HG02885 (cell line): ENCODE results near the gene SLC17A2.
"Not testable (repeated sequence)": the region's sequence is repeated elsewhere in the genome, so short reads cannot be mapped to it uniquely, and the experiment has no call there.

ENCODE experiments used
- ATAC-seq: cut with Tn5 transposase; IDR thresholded peaks from one replicate; pipeline ENCODE4 v1.9.1; 2021; ENCODE audit warnings: mild to moderate bottlenecking; ENCODE audit not compliant: unreplicated experiment, poor library complexity

The SLC17A2 gene

DNA sequence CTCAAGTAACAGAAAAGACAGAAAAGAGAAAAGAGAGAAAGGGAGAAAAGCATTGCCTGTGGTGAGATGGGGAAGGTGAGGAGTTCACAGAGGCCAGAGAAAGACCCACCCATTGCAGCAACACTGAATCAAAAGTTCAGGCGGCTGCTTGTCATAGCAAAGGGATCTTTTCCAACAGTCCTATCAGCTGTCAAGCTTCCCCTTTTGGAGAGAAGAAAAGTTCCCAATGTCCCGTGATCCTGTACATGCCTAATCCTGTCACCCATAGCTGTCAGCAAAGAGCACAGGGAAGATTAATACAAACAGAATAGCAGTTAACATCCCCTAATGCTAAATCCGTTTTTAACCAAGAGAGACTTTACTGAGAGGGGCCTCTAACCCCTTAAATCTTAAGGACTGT is 23.2 kb upstream of the SLC17A2 start:
- ATAC-seq, result no peak

- no peak for ATAC-seq
These were observed 22.0 kb upstream of the SLC17A2 start for GRCh38 chr6:25952535-25952934.

- ATAC-seq, result no peak
These were observed 21.0 kb upstream of the SLC17A2 start for GRCh38 chr6:25951296-25952032.

DNA sequence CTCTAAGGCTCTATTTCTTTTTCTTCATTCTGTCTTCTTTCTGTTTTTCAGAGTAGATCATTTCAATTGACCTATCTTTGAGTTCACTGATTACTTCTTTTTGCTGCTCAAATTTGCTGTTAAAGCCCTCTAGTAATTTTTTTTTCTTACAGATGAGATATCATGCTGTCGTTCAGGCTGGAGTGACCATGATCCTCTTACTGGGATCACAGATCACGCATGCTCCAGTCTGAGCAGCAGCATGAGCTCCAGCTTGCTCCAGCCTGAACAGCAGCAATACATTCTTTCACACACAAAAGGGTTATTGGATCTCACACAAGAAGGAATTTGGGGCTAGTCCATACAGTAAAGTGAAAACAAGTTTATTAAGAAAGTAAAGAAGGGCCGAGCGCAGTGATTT is 19.8 kb upstream of the SLC17A2 start:
- no peak for ATAC-seq

DNA sequence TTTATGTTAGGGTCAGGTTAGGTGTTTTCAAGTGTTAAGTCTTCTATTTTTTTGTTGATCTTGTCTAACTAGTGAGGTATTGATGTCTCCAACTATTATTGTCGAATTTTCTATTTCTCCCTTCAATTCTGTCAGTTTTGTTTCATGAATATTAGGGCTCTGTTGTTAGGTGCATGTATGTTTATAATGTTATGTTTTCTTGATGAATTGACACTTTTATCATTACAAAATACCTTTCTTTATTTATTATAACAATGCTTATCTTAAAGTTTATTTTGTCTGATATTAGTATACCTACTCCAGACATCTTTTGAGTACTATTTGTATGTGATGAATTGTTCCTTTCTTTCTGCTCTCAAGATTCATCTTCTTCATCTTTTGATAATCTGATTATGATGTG is 19.2 kb upstream of the SLC17A2 start:
- no peak for ATAC-seq

GRCh38 chr6:25947492-25947891 is 17.0 kb upstream of the SLC17A2 start:
- ATAC-seq, result not testable (repeated sequence)

DNA sequence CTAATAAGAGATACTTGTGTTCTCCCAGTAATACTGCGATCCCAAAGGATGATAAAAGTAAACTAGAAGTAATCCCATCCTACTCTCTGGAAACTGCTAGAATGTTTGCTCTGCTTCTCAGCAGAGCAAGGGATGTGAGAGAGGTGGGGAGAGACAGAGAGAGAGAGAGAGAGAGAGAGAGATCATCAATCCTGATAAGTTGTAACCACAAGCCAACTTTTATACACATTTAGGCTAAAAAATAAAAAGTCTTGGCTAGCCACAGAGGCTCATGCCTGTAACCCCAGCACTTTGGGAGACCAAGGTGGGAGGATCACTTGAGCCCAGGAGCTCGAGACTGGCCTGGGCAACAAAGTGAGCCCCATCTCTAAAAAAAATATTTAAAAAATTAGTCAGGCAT is 16.1 kb upstream of the SLC17A2 start:
- ATAC-seq, result no peak

- ATAC-seq, result not testable (repeated sequence)
These were observed 15.2 kb upstream of the SLC17A2 start for GRCh38 chr6:25945738-25946137.

GRCh38 chr6:25944688-25945574 is 14.4 kb upstream of the SLC17A2 start:
- peak; percentile 92 for ATAC-seq

DNA sequence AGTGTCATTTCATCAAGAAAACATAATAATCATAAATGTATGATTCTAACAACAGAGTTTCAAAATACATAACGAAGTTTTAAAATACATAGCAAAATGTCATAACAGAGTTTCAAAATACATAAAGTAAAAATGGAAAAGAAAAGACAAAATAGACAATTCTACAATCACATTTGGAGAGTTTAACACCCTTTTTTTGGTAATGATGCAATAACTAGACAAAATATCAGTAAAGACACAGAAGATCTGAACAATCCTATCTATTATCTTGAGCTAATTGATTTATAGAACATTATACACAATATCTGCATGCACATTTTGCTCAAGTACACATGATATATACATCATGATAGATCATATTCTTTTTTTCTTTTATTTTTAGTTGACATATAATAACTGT is 13.4 kb upstream of the SLC17A2 start:
- no peak for ATAC-seq

- no peak for ATAC-seq
These were observed 12.2 kb upstream of the SLC17A2 start for GRCh38 chr6:25942561-25943147.

DNA sequence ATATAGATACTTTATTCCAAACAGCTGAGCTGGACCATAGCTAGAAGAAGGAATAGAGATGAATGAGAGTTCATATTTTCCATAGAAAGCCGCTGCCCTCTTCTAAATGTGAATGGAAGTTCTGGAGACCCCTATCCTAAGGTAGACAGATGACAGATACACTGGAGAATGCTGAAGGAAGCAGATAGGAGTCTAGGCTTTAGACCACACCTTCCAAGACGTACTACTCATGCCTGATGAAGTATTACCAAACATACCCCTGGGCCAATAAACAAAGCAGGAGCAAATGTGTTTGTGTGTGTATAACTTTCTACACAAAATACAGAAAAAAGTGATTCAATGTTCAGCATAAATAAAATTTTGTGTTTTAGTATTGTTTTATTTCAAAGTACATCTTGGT is 9.1 kb upstream of the SLC17A2 start:
- no peak for ATAC-seq

- no peak for ATAC-seq
These were observed 5.5 kb upstream of the SLC17A2 start for GRCh38 chr6:25935953-25936352.

GRCh38 chr6:25934735-25935313 is 4.3 kb upstream of the SLC17A2 start:
- ATAC-seq, result no peak

DNA sequence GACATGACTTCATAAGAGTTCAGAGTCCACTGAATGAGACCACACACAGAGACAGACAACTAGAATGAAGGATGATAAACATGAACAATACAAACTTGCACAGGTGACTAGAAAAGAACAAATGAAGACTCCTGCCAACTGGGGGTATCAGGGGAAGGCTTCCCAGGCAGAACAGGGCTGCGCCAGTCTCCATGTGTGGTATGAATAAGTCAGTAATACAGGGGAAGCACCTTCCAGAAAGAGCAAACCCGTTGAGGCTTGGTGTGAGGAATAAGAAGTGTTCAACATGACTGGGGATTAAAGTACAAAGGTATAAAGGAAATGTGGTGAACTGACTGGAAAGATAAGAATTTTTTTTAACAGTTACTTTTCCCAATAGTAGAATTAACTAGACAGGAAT is 3.7 kb upstream of the SLC17A2 start:
- ATAC-seq, result no peak

DNA sequence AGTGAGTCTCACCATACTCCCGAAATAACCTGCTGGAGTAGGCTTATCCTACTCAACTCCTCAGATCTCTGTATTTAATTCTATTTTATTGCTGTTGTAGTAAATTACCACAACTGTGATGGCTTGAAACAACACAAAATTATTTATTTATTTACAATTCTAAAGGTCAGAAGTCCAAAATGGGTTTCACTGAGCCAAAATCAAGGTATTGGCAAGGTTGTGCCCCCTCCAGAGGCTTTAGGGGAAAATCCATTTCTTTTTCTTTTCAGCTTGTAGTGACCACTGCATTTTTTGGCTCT is 869 bp upstream of the SLC17A2 start:
- ATAC-seq, result no peak

DNA sequence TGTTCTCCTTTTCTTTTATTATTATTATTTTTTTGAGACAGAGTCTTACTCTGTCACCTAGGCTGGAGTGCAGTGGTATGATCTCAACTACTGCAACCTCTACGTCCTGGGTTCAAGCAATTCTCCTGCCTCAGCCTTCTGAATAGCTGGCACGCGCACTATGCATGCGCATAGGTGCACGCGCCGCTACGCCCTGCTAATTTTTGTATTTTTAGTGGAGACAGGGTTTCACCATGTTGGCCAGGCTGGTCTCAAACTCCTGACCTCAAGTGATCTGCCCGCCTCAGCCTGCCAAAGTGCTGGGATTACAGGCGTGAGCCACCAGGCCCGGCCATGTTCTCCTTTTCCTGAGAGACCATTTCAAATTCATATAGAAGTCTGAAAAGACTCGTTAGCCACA is 706 bp downstream of the SLC17A2 start:
- ATAC-seq, result not testable (repeated sequence)

GRCh38 chr6:25928562-25929324 is 1.7 kb downstream of the SLC17A2 start:
- no peak for ATAC-seq

DNA sequence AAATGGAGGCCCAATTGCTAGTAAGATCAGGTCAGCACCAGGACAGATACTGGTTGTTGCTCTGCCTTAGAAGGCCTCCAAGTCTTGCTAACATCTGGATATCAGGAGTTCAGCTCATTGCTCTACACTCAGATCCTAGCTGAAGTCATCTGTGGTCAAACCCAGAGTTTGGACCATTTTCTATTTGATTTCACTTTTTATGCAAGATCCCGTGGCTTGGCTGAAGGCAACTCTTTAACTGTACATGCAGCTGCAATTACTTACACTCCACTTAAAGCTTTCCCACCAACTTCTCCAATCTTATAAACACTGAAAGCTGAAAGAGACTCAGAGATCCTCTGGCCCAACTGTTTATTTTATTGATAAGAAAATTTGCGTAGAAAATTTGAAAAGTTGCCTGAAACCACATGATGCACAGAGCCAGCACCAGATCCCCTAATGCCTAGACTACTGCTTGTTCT is 2.7 kb downstream of the SLC17A2 start:
- ATAC-seq, result no peak

- ATAC-seq, result no peak
These were observed 3.3 kb downstream of the SLC17A2 start for GRCh38 chr6:25927178-25927577.
